Panc1 (cell line): ENCODE results near the gene EFNB1. TPM values are rescaled to one million over a fixed set of nuclear protein-coding genes. Genes with fewer than 3 reads are reported as not detected.

ENCODE experiments used
- ATAC-seq: fragments of 200-7000 bp; cut with Tn5 transposase; 2 replicates; pipeline ENCODE4 v1.9.1; 2020; ENCODE audit warnings: mild to moderate bottlenecking, moderate library complexity
- BruUV-seq: library from RNA; stranded (reverse); fragments of 400-500 nt; replicated peaks from 2 replicates; lab custom pipeline; 2021; lab: Mats Ljungman, UMichigan
- CTCF ChIA-PET: fragments of 300-600 bp; sonication (Branson Sonifier 250); formaldehyde crosslinking; loops from one replicate; lab custom pipeline; 2022; ENCODE audit warnings: antibody characterized with exemption; lab: Charles Lee
- POLR2A ChIA-PET: fragments of 300-600 bp; sonication (Branson Sonifier 250); formaldehyde crosslinking; loops from one replicate; lab custom pipeline; 2022; ENCODE audit warnings: antibody characterized with exemption; lab: Charles Lee
- DNase-seq: peaks from one replicate; pipeline ENCODE4 v3.0.0-alpha.2; 2010; ENCODE audit warnings: low read depth, low spot score
- H3K27ac ChIP-seq: 2 replicates; pipeline ENCODE4 v1.5.1; 2011; ENCODE audit warnings: mild to moderate bottlenecking, low read length, inconsistent platforms
- H3K27me3 ChIP-seq: fragments of 200-500 bp; sonication (Bioruptor generic); 2 replicates; pipeline ENCODE4 v1.6.0; 2014; ENCODE audit warnings: low read length, inconsistent platforms; ENCODE audit not compliant: control insufficient read depth, insufficient read depth
- H3K36me3 ChIP-seq: fragments of 200-500 bp; sonication (Bioruptor generic); 2 replicates; pipeline ENCODE4 v1.5.1; 2014; ENCODE audit warnings: inconsistent platforms, mild to moderate bottlenecking, low read length, moderate library complexity; ENCODE audit not compliant: control insufficient read depth, insufficient read depth
- H3K4me1 ChIP-seq: 2 replicates; pipeline ENCODE4 v1.5.1; 2011; ENCODE audit warnings: inconsistent platforms, mild to moderate bottlenecking, low read length, moderate library complexity; ENCODE audit not compliant: control insufficient read depth, insufficient read depth
- H3K4me3 ChIP-seq, 2 experiments: 2 replicates each; pipeline ENCODE4 v1.5.1; 2011 to 2012; ENCODE audit warnings: low read depth in 2 of 2, low read length in 2 of 2, mild to moderate bottlenecking in 2 of 2, inconsistent platforms in 1 of 2, moderate library complexity in 1 of 2
- H3K9me3 ChIP-seq: fragments of 200-500 bp; sonication (Bioruptor generic); 2 replicates; pipeline ENCODE4 v1.5.1; 2014; ENCODE audit warnings: low read depth, mild to moderate bottlenecking, inconsistent platforms, low read length, moderate library complexity; ENCODE audit not compliant: control insufficient read depth, insufficient read depth
- POLR2AphosphoS5 ChIP-seq: IDR thresholded peaks from 2 replicates; pipeline ENCODE4 v1.6.1; 2012; ENCODE audit warnings: mild to moderate bottlenecking, low read depth, low read length, moderate library complexity
- SIN3A ChIP-seq: IDR thresholded peaks from 2 replicates; pipeline ENCODE4 v1.6.1; 2012; ENCODE audit warnings: low read depth, mild to moderate bottlenecking, low read length, moderate library complexity, borderline replicate concordance; ENCODE audit not compliant: insufficient read depth
- TCF7L2 ChIP-seq: IDR thresholded peaks from 2 replicates; pipeline ENCODE4 v1.6.1; 2011; ENCODE audit warnings: mild to moderate bottlenecking, low read depth, low read length, inconsistent platforms
- in situ Hi-C: cut with HindIII; loops from 2 replicates; pipeline ENCODE4 v1.10.0; 2016; ENCODE audit warnings: low sequenced_read_pairs, low pct_unique_long_range_greater_than_20kb
- intact Hi-C: fragments of 100-400 bp; cut with micrococcal nuclease; formaldehyde crosslinking; loops from one replicate; pipeline ENCODE4 v1.10.0; 2022; ENCODE audit not compliant: unreplicated experiment
- total RNA-seq: library from RNA; stranded (reverse); gene quantifications from one replicate; pipeline ENCODE4 v1.2.1, GENCODE V29; 2021; ENCODE audit not compliant: unreplicated experiment
- TF ChIP-seq, protein P1 (sequence below): fragments of 450-650 bp; IDR thresholded peaks from 2 replicates; pipeline ENCODE4 v1.5.1; 2017; ENCODE audit warnings: mild to moderate bottlenecking
- TF ChIP-seq, protein P2 (sequence below), 2 experiments: IDR thresholded peaks; 2 replicates each; pipeline ENCODE4 v1.6.1; 2011 to 2012; ENCODE audit warnings: low read depth in 2 of 2, control low read depth in 1 of 2, low read length in 1 of 2, mild to moderate bottlenecking in 1 of 2, moderate library complexity in 1 of 2; ENCODE audit not compliant: insufficient read depth in 1 of 2

EFNB1 gene
- total RNA-seq, 1 experiment from 2014 or later, result 12.9 TPM

DNA sequence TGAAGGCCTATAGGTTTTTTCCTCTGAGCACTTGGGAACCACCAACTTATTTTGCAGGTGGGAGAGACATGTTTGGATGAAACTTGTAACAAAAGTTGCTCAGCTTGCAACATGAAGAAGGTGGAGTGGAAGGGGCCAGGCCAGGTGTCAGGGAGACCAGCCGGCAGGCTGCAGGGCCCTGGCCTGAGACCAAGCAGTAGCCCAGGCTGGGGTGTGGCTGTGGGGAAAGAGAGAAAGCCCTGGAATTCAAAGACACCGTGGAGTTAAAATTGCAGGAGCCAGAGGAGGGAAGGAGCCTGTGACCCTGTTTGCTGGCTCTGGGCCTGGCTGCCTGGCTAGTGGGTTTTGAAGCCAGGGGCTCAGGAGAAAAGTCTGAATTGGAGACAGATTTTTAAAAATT, 43.4 kb downstream of the EFNB1 start:
- BruUV-seq, result no TSS peak
- intact Hi-C loops, result no loop called here
- Histone ChIP-seq H3K4me3 (no peak overlapping the region), H3K4me1 (no peaks in the 10 kb centered on the region), H3K36me3 (no peaks in the 10 kb centered on the region), H3K27me3 (no peaks in the 10 kb centered on the region), H3K9me3 (no peaks in the 10 kb centered on the region), H3K27ac (no peak overlapping the region)
- ChIA-PET CTCF (no interaction called here), POLR2A (no interaction called here)
- ATAC-seq (no peak), DNase-seq (no peak)
- TF ChIP-seq, protein P1, sequence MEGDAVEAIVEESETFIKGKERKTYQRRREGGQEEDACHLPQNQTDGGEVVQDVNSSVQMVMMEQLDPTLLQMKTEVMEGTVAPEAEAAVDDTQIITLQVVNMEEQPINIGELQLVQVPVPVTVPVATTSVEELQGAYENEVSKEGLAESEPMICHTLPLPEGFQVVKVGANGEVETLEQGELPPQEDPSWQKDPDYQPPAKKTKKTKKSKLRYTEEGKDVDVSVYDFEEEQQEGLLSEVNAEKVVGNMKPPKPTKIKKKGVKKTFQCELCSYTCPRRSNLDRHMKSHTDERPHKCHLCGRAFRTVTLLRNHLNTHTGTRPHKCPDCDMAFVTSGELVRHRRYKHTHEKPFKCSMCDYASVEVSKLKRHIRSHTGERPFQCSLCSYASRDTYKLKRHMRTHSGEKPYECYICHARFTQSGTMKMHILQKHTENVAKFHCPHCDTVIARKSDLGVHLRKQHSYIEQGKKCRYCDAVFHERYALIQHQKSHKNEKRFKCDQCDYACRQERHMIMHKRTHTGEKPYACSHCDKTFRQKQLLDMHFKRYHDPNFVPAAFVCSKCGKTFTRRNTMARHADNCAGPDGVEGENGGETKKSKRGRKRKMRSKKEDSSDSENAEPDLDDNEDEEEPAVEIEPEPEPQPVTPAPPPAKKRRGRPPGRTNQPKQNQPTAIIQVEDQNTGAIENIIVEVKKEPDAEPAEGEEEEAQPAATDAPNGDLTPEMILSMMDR, result no peak
- TF ChIP-seq POLR2AphosphoS5, result no peak
- no peak for TF ChIP-seq TCF7L2
- TF ChIP-seq SIN3A, result no peak
- TF ChIP-seq, protein P2, sequence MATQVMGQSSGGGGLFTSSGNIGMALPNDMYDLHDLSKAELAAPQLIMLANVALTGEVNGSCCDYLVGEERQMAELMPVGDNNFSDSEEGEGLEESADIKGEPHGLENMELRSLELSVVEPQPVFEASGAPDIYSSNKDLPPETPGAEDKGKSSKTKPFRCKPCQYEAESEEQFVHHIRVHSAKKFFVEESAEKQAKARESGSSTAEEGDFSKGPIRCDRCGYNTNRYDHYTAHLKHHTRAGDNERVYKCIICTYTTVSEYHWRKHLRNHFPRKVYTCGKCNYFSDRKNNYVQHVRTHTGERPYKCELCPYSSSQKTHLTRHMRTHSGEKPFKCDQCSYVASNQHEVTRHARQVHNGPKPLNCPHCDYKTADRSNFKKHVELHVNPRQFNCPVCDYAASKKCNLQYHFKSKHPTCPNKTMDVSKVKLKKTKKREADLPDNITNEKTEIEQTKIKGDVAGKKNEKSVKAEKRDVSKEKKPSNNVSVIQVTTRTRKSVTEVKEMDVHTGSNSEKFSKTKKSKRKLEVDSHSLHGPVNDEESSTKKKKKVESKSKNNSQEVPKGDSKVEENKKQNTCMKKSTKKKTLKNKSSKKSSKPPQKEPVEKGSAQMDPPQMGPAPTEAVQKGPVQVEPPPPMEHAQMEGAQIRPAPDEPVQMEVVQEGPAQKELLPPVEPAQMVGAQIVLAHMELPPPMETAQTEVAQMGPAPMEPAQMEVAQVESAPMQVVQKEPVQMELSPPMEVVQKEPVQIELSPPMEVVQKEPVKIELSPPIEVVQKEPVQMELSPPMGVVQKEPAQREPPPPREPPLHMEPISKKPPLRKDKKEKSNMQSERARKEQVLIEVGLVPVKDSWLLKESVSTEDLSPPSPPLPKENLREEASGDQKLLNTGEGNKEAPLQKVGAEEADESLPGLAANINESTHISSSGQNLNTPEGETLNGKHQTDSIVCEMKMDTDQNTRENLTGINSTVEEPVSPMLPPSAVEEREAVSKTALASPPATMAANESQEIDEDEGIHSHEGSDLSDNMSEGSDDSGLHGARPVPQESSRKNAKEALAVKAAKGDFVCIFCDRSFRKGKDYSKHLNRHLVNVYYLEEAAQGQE (IDR thresholded peaks at IDR 0.05; ENCODE audit: insufficient read depth in 1 of 2, low read depth in 2 of 2, low read length in 1 of 2), result no peak
- in situ Hi-C loops, result no loop called here

DNA sequence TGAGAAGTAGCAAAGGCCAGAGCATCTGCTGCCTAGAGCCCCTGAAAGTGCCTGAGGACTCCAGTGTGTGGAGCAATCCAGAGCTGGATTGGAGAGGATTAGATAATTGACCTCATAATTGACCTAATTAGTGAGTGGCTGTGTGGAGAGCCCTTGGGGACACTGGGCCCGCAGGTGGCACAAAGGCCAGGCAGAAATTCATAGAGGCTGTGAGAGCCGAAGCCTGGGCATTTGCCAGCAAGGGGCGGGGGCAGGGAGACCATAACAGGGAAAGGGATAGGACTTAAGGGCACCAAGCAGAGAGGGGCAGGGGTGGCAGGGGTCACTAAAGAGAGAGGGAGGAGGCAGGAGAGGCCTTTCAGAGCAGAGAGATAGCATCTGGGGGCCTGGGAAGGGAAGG, 45.3 kb downstream of the EFNB1 start:
- Histone ChIP-seq H3K4me1 (no peaks in the 10 kb centered on the region), H3K27ac (no peak overlapping the region), H3K36me3 (no peaks in the 10 kb centered on the region), H3K4me3 (no peak overlapping the region), H3K9me3 (no peaks in the 10 kb centered on the region), H3K27me3 (no peaks in the 10 kb centered on the region)
- TF ChIP-seq, protein P2 (IDR thresholded peaks at IDR 0.05; ENCODE audit: insufficient read depth in 1 of 2, low read depth in 2 of 2, low read length in 1 of 2), result no peak
- TF ChIP-seq POLR2AphosphoS5 (no peak), SIN3A (no peak), TCF7L2 (no peak)
- TF ChIP-seq, protein P1, result no peak
- DNase-seq (no peak), ATAC-seq (no peak)
- in situ Hi-C loops, result no loop called here
- POLR2A ChIA-PET, result no interaction called here
- intact Hi-C loops, result no loop called here
- BruUV-seq, result no TSS peak
- CTCF ChIA-PET, result no interaction called here
